Subcutaneous adipose tissue (tissue), 4 donors: ENCODE data around the gene USH2A. TPM values are rescaled to one million over a fixed set of nuclear protein-coding genes. Genes with fewer than 3 reads are reported as not detected.

Source experiments
- CTCF ChIP-seq: fragments of 450-650 bp; IDR thresholded peaks from one replicate; pipeline ENCODE4 v1.5.1; 2016; ENCODE audit warnings: low read depth, mild to moderate bottlenecking, control low read depth, antibody characterized with exemption, moderate library complexity
- total RNA-seq, 4 donors: library from RNA; depleted of rRNA; stranded (reverse); fragments of >200 nt; gene quantifications; one replicate each; pipeline ENCODE4 v1.1.0, GENCODE V29; 2016

The USH2A gene
- total RNA-seq, 4 donors from 2014 or later = under 0.01 TPM; not detected in 3

GRCh38 chr1:215911406-215911968 lies 511.8 kb downstream of the USH2A start:
- no peak for TF ChIP-seq CTCF

GRCh38 chr1:215905493-215906115 lies 517.6 kb downstream of the USH2A start:
- TF ChIP-seq CTCF = no peak

GRCh38 chr1:215900684-215901083 lies 522.6 kb downstream of the USH2A start:
- no peak for TF ChIP-seq CTCF

GRCh38 chr1:215899901-215900300 lies 523.3 kb downstream of the USH2A start:
- no peak for TF ChIP-seq CTCF

GRCh38 chr1:215895893-215896292 lies 527.4 kb downstream of the USH2A start:
- no peak for TF ChIP-seq CTCF

- TF ChIP-seq CTCF = no peak
These were observed 528.0 kb downstream of the USH2A start for GRCh38 chr1:215895276-215895675.

- no peak for TF ChIP-seq CTCF
These were observed 528.6 kb downstream of the USH2A start for GRCh38 chr1:215894617-215895016.
